Stimulated activated CD4-positive, alpha-beta T cell treated with anti-CD3 and anti-CD28 coated beads, Interleukin-2, amount 100 ng/mL, for 24 hours (primary cell): Measurements from ENCODE around the gene RHOH.
A peak's percentile ranks its signal among the peaks of the same experiment; 100 is the strongest.
"Not testable (repeated sequence)": the region's sequence is repeated elsewhere in the genome, so short reads cannot be mapped to it uniquely, and the experiment has no call there.

Source experiments
- DNase-seq, 2 donors: peaks; one replicate each; pipeline ENCODE4 v3.0.0-alpha.2; 2020

RHOH gene

DNA sequence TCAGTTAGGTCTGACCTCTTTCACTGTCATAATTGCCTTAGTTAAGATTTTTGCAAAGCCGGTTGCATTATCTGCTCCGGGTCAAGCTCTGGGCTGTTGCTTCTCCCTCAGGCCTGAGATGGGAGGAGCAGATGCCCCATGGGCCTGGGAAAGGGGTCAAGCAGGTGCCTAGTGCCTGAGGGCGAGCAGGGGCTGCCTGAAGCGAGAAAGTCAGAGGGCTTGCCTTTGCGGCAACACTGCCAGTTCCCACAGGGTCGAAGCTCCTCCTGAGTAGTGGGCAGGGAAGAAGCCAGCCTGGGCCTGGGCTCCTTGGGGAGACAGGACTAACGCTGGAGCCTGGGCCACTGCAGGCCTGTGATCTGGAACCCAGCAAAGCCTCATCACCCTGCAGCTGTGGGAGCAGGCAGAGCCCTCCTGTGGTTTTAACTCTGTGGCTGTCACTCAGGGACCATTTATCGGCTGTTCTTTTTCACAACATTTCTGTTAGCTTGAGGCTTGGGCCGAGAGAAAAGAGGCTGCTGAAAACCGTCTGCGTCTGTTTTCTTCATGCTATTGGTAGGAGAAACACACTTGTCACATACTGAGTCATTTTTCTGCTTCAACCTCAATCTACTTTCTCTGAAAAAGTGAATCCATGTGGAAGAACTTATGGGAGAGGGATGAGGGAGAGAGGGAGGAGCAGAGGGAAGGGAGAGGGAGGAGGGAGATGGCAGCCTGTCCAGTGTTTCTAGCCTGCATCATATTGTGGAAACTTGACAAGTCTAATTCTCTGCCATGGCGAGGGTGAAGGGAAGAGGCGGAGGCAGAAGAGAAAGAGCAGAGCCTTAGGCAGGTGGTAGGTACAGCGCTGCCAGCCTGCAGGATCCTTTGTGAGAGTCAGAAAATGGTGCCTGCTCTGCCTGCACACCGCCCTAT lies 68.4 kb downstream of the RHOH start:
- DNase-seq, result peak in 1 of 2 donors; percentile 37

- DNase-seq, result no peak
These were observed 69.1 kb downstream of the RHOH start for GRCh38 chr4:40265910-40266274.

- no peak for DNase-seq
These were observed 72.3 kb downstream of the RHOH start for GRCh38 chr4:40269133-40269532.

- DNase-seq, result no peak
These were observed 73.8 kb downstream of the RHOH start for GRCh38 chr4:40270609-40271008.

GRCh38 chr4:40275065-40275730 lies 78.4 kb downstream of the RHOH start:
- no peak for DNase-seq

GRCh38 chr4:40276546-40276945 lies 79.7 kb downstream of the RHOH start:
- no peak for DNase-seq

GRCh38 chr4:40280586-40280985 lies 83.8 kb downstream of the RHOH start:
- DNase-seq, result peak; percentile 45 to 48

DNA sequence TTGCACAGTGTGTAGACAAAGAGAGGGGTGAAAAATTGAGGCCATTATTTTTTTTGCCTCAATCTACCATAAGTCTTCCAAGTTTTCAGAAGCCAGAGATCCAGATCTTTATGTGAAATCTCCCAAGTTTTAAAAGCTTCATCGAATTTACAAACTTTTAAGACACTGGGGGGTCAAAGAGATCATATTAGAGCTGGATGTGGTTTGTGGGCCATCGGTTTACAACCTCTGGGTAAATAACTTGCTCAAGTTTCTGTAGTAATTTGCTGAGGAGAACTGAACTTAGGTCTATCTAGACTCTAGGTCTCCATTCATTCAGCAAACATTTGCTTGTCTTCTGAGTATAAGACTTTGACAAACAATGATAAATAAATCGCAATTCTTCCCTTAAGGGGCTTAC lies 84.3 kb downstream of the RHOH start:
- no peak for DNase-seq

DNA sequence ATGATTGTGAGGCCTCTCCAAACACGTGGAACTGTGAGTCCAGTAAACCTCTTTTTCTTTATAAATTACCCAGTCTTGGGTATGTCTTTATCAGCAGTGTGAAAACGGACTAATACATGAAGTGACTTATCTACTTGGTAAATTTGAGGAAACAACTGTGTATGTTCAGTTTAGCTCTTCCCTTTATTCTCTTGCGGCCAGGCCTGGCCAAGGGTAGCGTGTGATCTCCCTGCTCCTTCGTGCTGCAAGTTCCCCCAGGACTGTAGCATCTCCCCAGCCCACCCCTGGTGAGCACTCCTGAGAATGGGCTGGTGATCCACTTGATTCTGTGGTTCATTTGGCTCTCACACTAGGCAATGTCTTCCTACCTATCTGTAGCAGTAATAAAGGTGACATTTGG lies 85.1 kb downstream of the RHOH start:
- DNase-seq, result no peak

DNA sequence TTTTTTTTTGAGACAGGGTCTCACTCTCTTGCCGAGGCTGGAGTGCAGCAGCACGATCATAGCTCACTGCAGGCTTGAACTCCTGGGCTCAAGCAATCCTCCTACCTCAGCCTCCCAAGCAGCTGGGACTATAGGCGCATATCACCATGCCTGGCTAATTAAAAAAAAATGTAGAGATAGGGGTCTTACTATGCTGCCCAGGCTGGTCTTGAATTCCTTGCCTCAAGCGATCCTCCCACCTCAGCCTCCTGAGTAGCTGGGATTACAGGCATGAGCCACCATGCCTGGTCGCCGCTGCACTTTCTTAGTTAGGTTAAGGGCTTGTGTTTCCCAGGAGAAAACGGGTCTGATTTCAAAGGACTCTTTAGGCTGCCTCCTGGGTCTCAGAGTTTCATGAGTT lies 86.0 kb downstream of the RHOH start:
- DNase-seq, result not testable (repeated sequence)

DNA sequence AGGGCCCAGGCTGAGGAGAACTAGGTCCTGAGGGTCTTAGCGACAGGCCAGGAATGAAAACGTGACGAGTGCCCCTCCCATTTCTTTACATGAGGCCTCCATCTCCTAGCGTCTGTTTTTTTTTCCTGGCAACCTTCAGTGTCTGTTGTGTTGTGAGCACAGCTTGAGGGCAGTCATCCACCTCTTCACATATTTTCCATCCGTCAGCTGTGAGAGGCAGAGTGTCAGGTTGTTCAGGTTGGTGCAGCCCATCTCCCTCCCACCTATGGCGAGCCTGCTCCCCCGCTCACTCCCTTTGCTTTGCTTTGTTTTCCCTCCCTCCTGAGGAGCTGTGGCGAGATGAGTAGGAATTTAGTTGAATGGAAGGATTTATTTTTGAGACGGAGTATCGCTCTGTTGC lies 86.6 kb downstream of the RHOH start:
- DNase-seq, result peak in 1 of 2 donors; percentile 40

DNA sequence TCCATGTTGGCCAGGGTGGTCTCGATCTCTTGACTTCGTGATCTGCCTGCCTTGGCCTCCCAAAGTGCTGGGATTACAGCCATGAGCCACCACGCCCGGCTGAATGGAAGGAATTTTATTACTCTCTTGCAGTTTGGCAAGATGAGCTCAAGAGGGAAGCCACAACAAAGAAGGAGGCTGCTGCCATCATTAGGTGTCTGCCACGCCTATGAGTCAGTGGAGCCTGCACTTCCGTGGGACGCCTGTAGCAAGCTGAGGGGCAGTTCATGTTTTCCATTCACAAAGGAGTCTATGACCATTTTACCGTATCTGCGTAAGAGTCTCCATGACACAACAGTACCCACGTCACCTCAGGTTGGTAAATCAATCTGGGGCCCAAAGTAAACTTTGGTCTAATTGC lies 87.1 kb downstream of the RHOH start:
- peak; percentile 80 for DNase-seq

- no peak for DNase-seq
These were observed 88.9 kb downstream of the RHOH start for GRCh38 chr4:40285692-40286091.

- DNase-seq, result no peak
These were observed 91.7 kb downstream of the RHOH start for GRCh38 chr4:40288566-40288965.

DNA sequence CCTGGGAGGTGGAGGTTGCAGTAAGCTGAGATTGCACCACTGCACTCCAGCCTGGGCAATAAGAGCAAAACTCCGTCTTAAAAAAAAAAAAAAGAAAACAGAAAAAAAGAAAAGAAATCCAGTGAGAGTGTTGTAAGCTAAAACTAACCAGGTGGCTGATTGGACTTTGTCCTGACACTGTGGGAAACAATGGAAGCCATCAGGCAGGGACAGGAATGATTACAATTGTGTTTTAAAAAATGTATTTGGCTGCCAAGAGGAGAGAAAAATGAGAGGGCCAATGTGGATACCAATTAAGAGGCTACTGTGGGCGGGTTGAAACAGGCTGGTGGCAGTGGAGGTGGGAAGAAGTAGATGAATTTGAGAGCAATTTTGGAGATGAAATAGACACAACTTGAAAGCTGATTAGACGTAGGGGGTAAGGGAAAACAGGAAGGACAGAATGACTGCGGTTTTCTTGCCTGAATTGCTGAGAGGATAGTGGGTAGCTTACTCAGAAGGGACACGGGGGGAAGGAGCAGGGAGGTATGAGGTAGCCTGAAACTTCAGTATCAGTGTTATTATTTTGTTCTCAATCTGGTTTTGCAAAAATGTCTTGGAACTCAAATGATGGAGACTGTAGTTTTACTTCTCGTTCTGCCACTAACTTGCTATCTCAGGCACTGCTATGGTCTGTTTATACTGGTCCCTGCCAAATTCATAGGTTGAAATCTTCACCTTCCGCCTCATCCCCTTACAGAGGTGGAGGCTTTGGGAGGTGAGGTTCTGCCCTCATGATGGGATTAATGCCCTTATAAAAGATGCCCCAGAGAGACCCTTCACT lies 92.7 kb downstream of the RHOH start:
- peak in 1 of 2 donors; percentile 39 for DNase-seq

DNA sequence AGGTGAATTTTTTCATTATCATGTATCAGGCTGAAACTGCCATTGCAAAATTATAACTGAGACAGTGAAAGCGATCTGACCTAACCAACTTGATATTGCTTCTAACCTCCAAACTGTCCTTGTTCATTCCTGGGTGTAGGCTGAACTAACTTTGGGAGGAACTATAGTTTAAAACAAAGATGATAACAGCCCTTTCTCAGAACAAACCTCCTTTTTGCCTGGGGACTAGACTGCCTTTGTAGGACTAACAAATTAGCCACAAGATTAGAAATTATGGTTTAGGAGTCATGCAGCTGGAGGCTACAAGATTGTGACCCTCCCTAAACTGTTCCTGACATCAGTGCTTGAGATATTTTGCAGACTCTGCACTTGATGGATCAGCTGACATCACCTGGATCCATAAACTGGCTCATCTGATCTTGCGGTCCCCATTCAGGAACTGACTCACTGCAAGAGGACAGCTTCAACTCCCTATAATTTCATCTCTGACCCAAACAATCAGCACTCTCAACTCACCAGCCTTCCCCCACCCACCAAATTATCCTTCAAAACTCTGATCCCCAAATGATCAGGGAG lies 93.9 kb downstream of the RHOH start:
- not testable (repeated sequence) for DNase-seq

DNA sequence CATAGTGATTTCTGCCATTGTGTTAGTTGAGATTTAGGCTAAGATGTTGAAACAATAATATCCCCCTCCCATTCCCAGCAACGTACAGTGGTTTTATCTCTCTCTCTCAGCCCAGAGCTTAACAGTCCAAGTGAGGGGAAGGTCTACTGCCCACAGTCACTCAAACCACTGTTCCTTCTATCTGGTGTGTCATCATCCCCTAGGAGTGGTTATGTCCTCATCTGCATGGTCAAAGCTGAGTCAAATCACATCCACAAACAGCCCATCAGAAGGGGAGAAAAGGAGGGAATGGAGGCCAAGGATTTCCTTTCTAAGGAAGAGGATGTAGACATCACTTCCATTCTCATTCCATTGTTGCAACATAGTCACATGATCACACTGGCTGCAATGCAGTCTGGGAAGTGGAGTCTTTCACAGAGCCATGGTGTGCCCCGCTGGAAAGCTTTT lies 95.5 kb downstream of the RHOH start:
- no peak for DNase-seq

GRCh38 chr4:40294339-40294738 lies 97.5 kb downstream of the RHOH start:
- no peak for DNase-seq

- not testable (repeated sequence) for DNase-seq
These were observed 98.2 kb downstream of the RHOH start for GRCh38 chr4:40295030-40295429.

DNA sequence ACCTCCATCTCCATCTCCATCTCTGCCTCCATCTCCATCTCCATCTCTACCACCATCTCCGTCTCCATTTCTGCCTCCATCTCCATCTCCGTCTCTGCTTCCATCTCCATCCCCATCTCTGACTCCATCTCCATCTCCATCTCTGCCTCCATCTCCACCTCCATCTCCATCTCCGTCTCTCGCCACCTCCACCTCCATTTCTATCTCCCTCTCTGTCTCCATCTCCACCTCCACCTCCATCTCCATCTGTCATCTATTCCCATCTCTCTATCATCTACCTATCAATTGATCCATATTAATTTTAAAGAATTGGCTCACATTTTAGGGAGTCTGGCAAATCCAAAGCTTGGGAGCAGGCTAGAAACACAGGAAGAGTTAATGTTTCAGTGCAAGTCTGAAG lies 98.7 kb downstream of the RHOH start:
- no peak for DNase-seq
